ENCODE measurements around the gene ABCC1.

The ABCC1 gene

GRCh38 chr16:16007743-16008111 lies 58.3 kb downstream of the ABCC1 start:
- WGBS (ENCODE audit: insufficient coverage) = 34% methylated on average over 9 of the region's 11 CpGs
- peak; percentile 38 to 86 (median 80) for DNase-seq
- Histone ChIP-seq H3K4me1 (ENCODE audit: control extremely low read depth in 1 of 4, control insufficient read depth in 4 of 4, insufficient read depth in 4 of 4, low read length in 3 of 4) (peaks cover 3 to 19% (median 16%) of the 10 kb centered on the region in 4 experiments), H3K36me3 (ENCODE audit: control insufficient read depth in 4 of 4, insufficient read depth in 4 of 4, low read length in 3 of 4) (peaks cover 0 to 38% (median 32%) of the 10 kb centered on the region in 4 experiments), H3K4me3 (ENCODE audit: control insufficient read depth in 1 of 7, extremely low read depth in 1 of 7, insufficient read depth in 4 of 7, low read depth in 2 of 7, low read length in 6 of 7) (no peak overlapping the region), H3K27ac (ENCODE audit: insufficient read depth in 1 of 2, low read depth in 1 of 2, low read length in 2 of 2, poor library complexity in 1 of 2, severe bottlenecking in 2 of 2) (peak overlapping the region; percentile 54 to 63), H3K9me3 (ENCODE audit: control extremely low read depth in 1 of 5, control insufficient read depth in 4 of 5, insufficient read depth in 2 of 5, low read depth in 1 of 5, low read length in 4 of 5) (no peaks in the 10 kb centered on the region), H3K27me3 (replicated peaks in 2 of 5; ENCODE audit: control insufficient read depth in 4 of 5, insufficient read depth in 5 of 5, low read length in 4 of 5) (no peaks in the 10 kb centered on the region)
- ChIA-PET POLR2A (interaction anchor here (0.6 to 1.7 kb wide), 2 partner anchors 16 to 120 kb away, joined by 3 to 4 read pairs; partner anchors contain the start of gene CEP20), CTCF (interaction anchor here (1.6 to 2.7 kb wide), 2 partner anchors 8 to 9 kb away, joined by 3 to 9 read pairs; no protein-coding TSS in a partner anchor)

- WGBS (ENCODE audit: insufficient coverage) = no CpG with 5 or more reads among the region's 2 CpGs
- POLR2A ChIA-PET = no interaction called here
Observed at GRCh38 chr16:16008666-16009065, 59.2 kb downstream of the ABCC1 start.

DNA sequence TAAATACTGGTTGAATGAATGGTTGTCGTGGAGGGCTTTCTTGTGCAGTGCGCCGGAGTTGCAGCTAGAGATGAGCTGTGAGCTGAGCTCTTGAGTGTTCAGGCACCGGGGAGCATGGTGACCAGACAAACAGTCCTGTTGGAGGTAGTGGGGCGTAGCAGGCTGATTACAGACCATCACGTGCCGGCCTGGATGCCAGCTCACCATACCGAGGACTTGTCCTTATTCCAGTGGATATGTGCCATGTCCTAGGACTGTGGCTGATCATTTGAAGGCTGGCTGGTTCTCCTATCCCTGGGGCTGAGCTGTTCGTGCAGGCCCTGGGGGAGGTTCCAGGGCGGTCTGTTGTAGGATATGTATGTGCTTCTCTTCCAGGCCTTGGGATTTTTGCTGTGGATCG lies 60.0 kb downstream of the ABCC1 start:
- no peak overlapping the region for H3K4me3 ChIP-seq (ENCODE audit: control insufficient read depth in 1 of 7, extremely low read depth in 1 of 7, insufficient read depth in 4 of 7, low read depth in 2 of 7, low read length in 6 of 7)
- peaks cover 3 to 19% (median 14%) of the 10 kb centered on the region in 4 experiments for H3K4me1 ChIP-seq (ENCODE audit: control extremely low read depth in 1 of 4, control insufficient read depth in 4 of 4, insufficient read depth in 4 of 4, low read length in 3 of 4)
- ChIA-PET POLR2A (interaction anchor here (0.5 to 1.1 kb wide), 4 partner anchors 11 to 131 kb away, joined by 3 read pairs; no protein-coding TSS in a partner anchor), CTCF (interaction anchor here (0.6 to 2.2 kb wide), 7 partner anchors 8 to 54 kb away, joined by 3 to 7 read pairs (median 4); no protein-coding TSS in a partner anchor)
- no peaks in the 10 kb centered on the region for H3K9me3 ChIP-seq (ENCODE audit: control extremely low read depth in 1 of 5, control insufficient read depth in 4 of 5, insufficient read depth in 2 of 5, low read depth in 1 of 5, low read length in 4 of 5)
- H3K36me3 ChIP-seq (ENCODE audit: control insufficient read depth in 4 of 4, insufficient read depth in 4 of 4, low read length in 3 of 4) = peaks cover 0 to 50% (median 38%) of the 10 kb centered on the region in 4 experiments
- no peak for DNase-seq
- no peaks in the 10 kb centered on the region for H3K27me3 ChIP-seq (replicated peaks in 2 of 5; ENCODE audit: control insufficient read depth in 4 of 5, insufficient read depth in 5 of 5, low read length in 4 of 5)
- 98% methylated on average over 7 of the region's 11 CpGs for WGBS (ENCODE audit: insufficient coverage)
- H3K27ac ChIP-seq (ENCODE audit: insufficient read depth in 1 of 2, low read depth in 1 of 2, low read length in 2 of 2, poor library complexity in 1 of 2, severe bottlenecking in 2 of 2) = peak overlapping the region in 1 of 2 experiments; percentile 9

More at GRCh38 chr16:16008666-16009065, 59.2 kb downstream of the ABCC1 start:
- H3K27me3 ChIP-seq (replicated peaks in 2 of 5; ENCODE audit: control insufficient read depth in 4 of 5, insufficient read depth in 5 of 5, low read length in 4 of 5) = no peaks in the 10 kb centered on the region
- peaks cover 0 to 45% (median 35%) of the 10 kb centered on the region in 4 experiments for H3K36me3 ChIP-seq (ENCODE audit: control insufficient read depth in 4 of 4, insufficient read depth in 4 of 4, low read length in 3 of 4)
- no peak overlapping the region for H3K4me3 ChIP-seq (ENCODE audit: control insufficient read depth in 1 of 7, extremely low read depth in 1 of 7, insufficient read depth in 4 of 7, low read depth in 2 of 7, low read length in 6 of 7)
- H3K9me3 ChIP-seq (ENCODE audit: control extremely low read depth in 1 of 5, control insufficient read depth in 4 of 5, insufficient read depth in 2 of 5, low read depth in 1 of 5, low read length in 4 of 5) = no peaks in the 10 kb centered on the region
- CTCF ChIA-PET = interaction anchor here (1.6 to 2.2 kb wide), 3 partner anchors 9 to 12 kb away, joined by 7 read pairs; no protein-coding TSS in a partner anchor
- peaks cover 3 to 19% (median 14%) of the 10 kb centered on the region in 4 experiments for H3K4me1 ChIP-seq (ENCODE audit: control extremely low read depth in 1 of 4, control insufficient read depth in 4 of 4, insufficient read depth in 4 of 4, low read length in 3 of 4)
- no peak overlapping the region for H3K27ac ChIP-seq (ENCODE audit: insufficient read depth in 1 of 2, low read depth in 1 of 2, low read length in 2 of 2, poor library complexity in 1 of 2, severe bottlenecking in 2 of 2)
- DNase-seq = no peak

GRCh38 chr16:16010194-16010593 lies 60.8 kb downstream of the ABCC1 start:
- Histone ChIP-seq H3K27ac (ENCODE audit: insufficient read depth in 1 of 2, low read depth in 1 of 2, low read length in 2 of 2, poor library complexity in 1 of 2, severe bottlenecking in 2 of 2) (peak overlapping the region in 1 of 2 experiments; percentile 58), H3K9me3 (ENCODE audit: control extremely low read depth in 1 of 5, control insufficient read depth in 4 of 5, insufficient read depth in 2 of 5, low read depth in 1 of 5, low read length in 4 of 5) (no peaks in the 10 kb centered on the region), H3K36me3 (ENCODE audit: control insufficient read depth in 4 of 4, insufficient read depth in 4 of 4, low read length in 3 of 4) (peaks cover 0 to 57% (median 42%) of the 10 kb centered on the region in 4 experiments), H3K27me3 (replicated peaks in 2 of 5; ENCODE audit: control insufficient read depth in 4 of 5, insufficient read depth in 5 of 5, low read length in 4 of 5) (no peaks in the 10 kb centered on the region), H3K4me3 (ENCODE audit: control insufficient read depth in 1 of 7, extremely low read depth in 1 of 7, insufficient read depth in 4 of 7, low read depth in 2 of 7, low read length in 6 of 7) (no peak overlapping the region), H3K4me1 (ENCODE audit: control extremely low read depth in 1 of 4, control insufficient read depth in 4 of 4, insufficient read depth in 4 of 4, low read length in 3 of 4) (peaks cover 3 to 19% (median 14%) of the 10 kb centered on the region in 4 experiments)
- CTCF ChIA-PET = interaction anchor here (0.6 to 2.2 kb wide), 7 partner anchors 8 to 53 kb away, joined by 3 to 7 read pairs (median 4); no protein-coding TSS in a partner anchor
- POLR2A ChIA-PET = interaction anchor here (1.0 to 1.1 kb wide), 3 partner anchors 10 to 111 kb away, joined by 3 read pairs; no protein-coding TSS in a partner anchor
- DNase-seq = no peak
- 100% methylated on average over 1 of the region's 3 CpGs for WGBS (ENCODE audit: insufficient coverage)

DNA sequence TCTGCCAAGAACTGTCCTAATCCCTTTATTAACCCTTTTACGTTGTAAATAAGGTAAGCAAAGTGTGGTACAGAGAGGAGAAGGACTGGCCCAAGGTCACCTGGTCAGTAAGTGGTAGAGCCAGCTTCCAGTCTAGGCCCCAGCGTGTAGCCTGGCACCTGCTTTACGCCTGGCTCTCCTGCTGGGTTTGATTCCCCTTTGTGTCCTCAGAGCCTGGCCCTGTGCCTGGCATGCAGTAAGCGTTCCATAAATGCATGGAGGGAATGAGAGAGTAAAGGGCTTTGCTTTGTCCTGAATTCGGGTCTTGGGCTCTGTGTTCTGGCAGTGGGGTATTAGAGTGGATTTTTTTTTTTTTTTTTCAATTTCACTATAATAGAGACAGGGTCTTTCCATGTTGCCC lies 62.7 kb downstream of the ABCC1 start:
- 100% methylated on average over 1 of the region's 5 CpGs for WGBS (ENCODE audit: insufficient coverage)
- POLR2A ChIA-PET = no interaction called here
- Histone ChIP-seq H3K36me3 (ENCODE audit: control insufficient read depth in 4 of 4, insufficient read depth in 4 of 4, low read length in 3 of 4) (peaks cover 4 to 73% (median 58%) of the 10 kb centered on the region in 4 experiments), H3K27me3 (replicated peaks in 2 of 5; ENCODE audit: control insufficient read depth in 4 of 5, insufficient read depth in 5 of 5, low read length in 4 of 5) (no peaks in the 10 kb centered on the region), H3K27ac (ENCODE audit: insufficient read depth in 1 of 2, low read depth in 1 of 2, low read length in 2 of 2, poor library complexity in 1 of 2, severe bottlenecking in 2 of 2) (no peak overlapping the region), H3K9me3 (ENCODE audit: control extremely low read depth in 1 of 5, control insufficient read depth in 4 of 5, insufficient read depth in 2 of 5, low read depth in 1 of 5, low read length in 4 of 5) (no peaks in the 10 kb centered on the region), H3K4me1 (ENCODE audit: control extremely low read depth in 1 of 4, control insufficient read depth in 4 of 4, insufficient read depth in 4 of 4, low read length in 3 of 4) (peaks cover 3 to 15% (median 11%) of the 10 kb centered on the region in 4 experiments), H3K4me3 (ENCODE audit: control insufficient read depth in 1 of 7, extremely low read depth in 1 of 7, insufficient read depth in 4 of 7, low read depth in 2 of 7, low read length in 6 of 7) (no peak overlapping the region)
- CTCF ChIA-PET = no interaction called here
- no peak for DNase-seq

DNA sequence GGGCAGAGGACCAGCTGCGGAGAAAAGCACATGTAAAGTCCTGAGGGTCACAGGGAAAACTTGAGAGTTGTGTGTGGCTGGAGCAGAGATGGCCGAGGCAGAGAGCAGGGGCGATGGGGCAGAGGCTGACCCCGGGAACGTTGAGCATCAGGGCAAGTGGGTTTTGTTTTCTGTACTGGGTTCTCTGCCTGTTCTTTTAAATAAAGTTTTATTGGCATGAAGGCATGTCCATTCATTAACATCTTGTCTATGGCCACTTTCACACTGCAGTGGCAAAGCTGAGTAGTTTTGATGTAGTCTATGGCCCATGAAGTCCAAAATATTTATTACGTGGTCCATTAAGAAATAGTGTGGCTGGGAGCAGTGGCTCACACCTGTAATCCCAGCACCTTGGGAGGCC lies 64.4 kb downstream of the ABCC1 start:
- Histone ChIP-seq H3K4me3 (ENCODE audit: control insufficient read depth in 1 of 7, extremely low read depth in 1 of 7, insufficient read depth in 4 of 7, low read depth in 2 of 7, low read length in 6 of 7) (no peak overlapping the region), H3K27me3 (replicated peaks in 2 of 5; ENCODE audit: control insufficient read depth in 4 of 5, insufficient read depth in 5 of 5, low read length in 4 of 5) (no peaks in the 10 kb centered on the region), H3K36me3 (ENCODE audit: control insufficient read depth in 4 of 4, insufficient read depth in 4 of 4, low read length in 3 of 4) (peaks cover 4 to 83% (median 65%) of the 10 kb centered on the region in 4 experiments), H3K4me1 (ENCODE audit: control extremely low read depth in 1 of 4, control insufficient read depth in 4 of 4, insufficient read depth in 4 of 4, low read length in 3 of 4) (peaks cover 0 to 6% (median 0%) of the 10 kb centered on the region in 4 experiments), H3K27ac (ENCODE audit: insufficient read depth in 1 of 2, low read depth in 1 of 2, low read length in 2 of 2, poor library complexity in 1 of 2, severe bottlenecking in 2 of 2) (no peak overlapping the region), H3K9me3 (ENCODE audit: control extremely low read depth in 1 of 5, control insufficient read depth in 4 of 5, insufficient read depth in 2 of 5, low read depth in 1 of 5, low read length in 4 of 5) (no peaks in the 10 kb centered on the region)
- ChIA-PET POLR2A (interaction anchor here (0.7 kb wide), 1 partner anchor 41 kb away, joined by 3 read pairs; no protein-coding TSS in a partner anchor), CTCF (interaction anchor here (1.5 to 1.9 kb wide), 3 partner anchors 14 to 21 kb away, joined by 4 to 9 read pairs (median 7); no protein-coding TSS in a partner anchor)
- DNase-seq = no peak
- 95% methylated on average over 3 of the region's 6 CpGs for WGBS (ENCODE audit: insufficient coverage)

Data from common myeloid progenitor, CD34-positive (primary cell).